Activated CD4-positive, alpha-beta memory T cell treated with anti-CD3 and anti-CD28 coated beads, Interleukin-2, amount 10 ng/mL, durations not matched to agents 7 days and 5 days (primary cell): ENCODE data around the gene TLNRD1. TPM values are rescaled to one million over a fixed set of nuclear protein-coding genes. Genes with fewer than 3 reads are reported as not detected.

Experiments used
- CTCF ChIA-PET: fragments of 350-600 bp; sonication (Branson Sonifier 250); formaldehyde crosslinking; loops from one replicate; lab custom pipeline; 2021; ENCODE audit warnings: antibody characterized with exemption, inconsistent platforms; lab: Charles Lee
- POLR2A ChIA-PET: fragments of 350-600 bp; sonication (Branson Sonifier 250); formaldehyde crosslinking; loops from one replicate; lab custom pipeline; 2021; ENCODE audit warnings: antibody characterized with exemption; lab: Charles Lee
- DNase-seq: peaks from one replicate; pipeline ENCODE4 v3.0.0-alpha.2; 2020
- H3K27ac Mint-ChIP-seq: one replicate; pipeline ENCODE4 v1.8.0; 2021; ENCODE audit warnings: mild to moderate bottlenecking, mixed read lengths
- H3K27me3 Mint-ChIP-seq: one replicate; pipeline ENCODE4 v1.8.0; 2021; ENCODE audit warnings: mixed read lengths
- H3K36me3 Mint-ChIP-seq: one replicate; pipeline ENCODE4 v1.8.0; 2021; ENCODE audit warnings: low read depth, mixed read lengths
- H3K4me1 Mint-ChIP-seq: one replicate; pipeline ENCODE4 v1.8.0; 2021; ENCODE audit warnings: mixed read lengths
- H3K4me3 Mint-ChIP-seq: one replicate; pipeline ENCODE4 v1.8.0; 2021; ENCODE audit warnings: mild to moderate bottlenecking, mixed read lengths
- H3K9me3 Mint-ChIP-seq: one replicate; pipeline ENCODE4 v1.8.0; 2021; ENCODE audit warnings: mixed read lengths
- total RNA-seq, 2 experiments: library from RNA; stranded (reverse); gene quantifications; one replicate each; pipeline ENCODE4 v1.2.3, GENCODE V29; 2021

Gene TLNRD1
- total RNA-seq, 2 experiments from 2014 or later: 47.1 to 48.8 TPM

GRCh38 chr15:81023483-81024264 is 23.0 kb downstream of the TLNRD1 start:
- H3K4me3 Mint-ChIP-seq: peak overlapping the region; percentile 37
- no peaks in the 10 kb centered on the region for H3K27me3 Mint-ChIP-seq
- H3K36me3 Mint-ChIP-seq: peaks cover 22% of the 10 kb centered on the region
- ChIA-PET CTCF (interaction anchor here (0.8 to 1.5 kb wide), 5 partner anchors 9 to 243 kb away, joined by 3 to 5 read pairs (median 4); no protein-coding TSS in a partner anchor), POLR2A (interaction anchor here (1.0 to 3.8 kb wide), 6 partner anchors 9 to 23 kb away, joined by 3 to 50 read pairs (median 8); partner anchors contain the start of gene TLNRD1)
- H3K4me1 Mint-ChIP-seq: peaks cover 51% of the 10 kb centered on the region
- DNase-seq: peak; percentile 51
- no peaks in the 10 kb centered on the region for H3K9me3 Mint-ChIP-seq
- peak overlapping the region; percentile 90 for H3K27ac Mint-ChIP-seq

GRCh38 chr15:81024265-81024872 is 23.6 kb downstream of the TLNRD1 start:
- H3K36me3 Mint-ChIP-seq: peaks cover 27% of the 10 kb centered on the region
- no peak overlapping the region for H3K4me3 Mint-ChIP-seq
- peaks cover 3% of the 10 kb centered on the region for H3K9me3 Mint-ChIP-seq
- no peak for DNase-seq
- CTCF ChIA-PET: interaction anchor here (1.1 to 1.5 kb wide), 3 partner anchors 8 to 242 kb away, joined by 3 to 5 read pairs (median 5); no protein-coding TSS in a partner anchor
- POLR2A ChIA-PET: interaction anchor here (1.0 to 3.8 kb wide), 6 partner anchors 8 to 24 kb away, joined by 3 to 50 read pairs (median 8); partner anchors contain the start of gene TLNRD1
- H3K4me1 Mint-ChIP-seq: peaks cover 52% of the 10 kb centered on the region
- no peaks in the 10 kb centered on the region for H3K27me3 Mint-ChIP-seq
- H3K27ac Mint-ChIP-seq: peak overlapping the region; percentile 90

- POLR2A ChIA-PET: interaction anchor here (3.8 kb wide), 1 partner anchor 25 kb away, joined by 50 read pairs; the partner anchor contains the start of gene TLNRD1
- peak overlapping the region; percentile 90 for H3K27ac Mint-ChIP-seq
- no peak overlapping the region for H3K4me3 Mint-ChIP-seq
These were observed 24.2 kb downstream of the TLNRD1 start for GRCh38 chr15:81024936-81025335.

GRCh38 chr15:81025721-81026370 is 25.1 kb downstream of the TLNRD1 start:
- Mint-ChIP-seq H3K27me3 (no peaks in the 10 kb centered on the region), H3K4me3 (no peak overlapping the region), H3K27ac (no peak overlapping the region), H3K36me3 (peaks cover 30% of the 10 kb centered on the region), H3K9me3 (peaks cover 13% of the 10 kb centered on the region), H3K4me1 (peaks cover 60% of the 10 kb centered on the region)
- CTCF ChIA-PET: interaction anchor here (1.7 kb wide), 1 partner anchor 240 kb away, joined by 5 read pairs; no protein-coding TSS in a partner anchor
- no peak for DNase-seq
- POLR2A ChIA-PET: interaction anchor here (1.2 to 3.8 kb wide), 2 partner anchors 8 to 26 kb away, joined by 3 to 50 read pairs; partner anchors contain the start of gene TLNRD1

More at GRCh38 chr15:81024936-81025335, 24.2 kb downstream of the TLNRD1 start:
- CTCF ChIA-PET: interaction anchor here (1.1 kb wide), 1 partner anchor 80 kb away, joined by 3 read pairs; no protein-coding TSS in a partner anchor
- H3K27me3 Mint-ChIP-seq: no peaks in the 10 kb centered on the region
- peaks cover 8% of the 10 kb centered on the region for H3K9me3 Mint-ChIP-seq
- DNase-seq: no peak
- peaks cover 31% of the 10 kb centered on the region for H3K36me3 Mint-ChIP-seq
- peaks cover 58% of the 10 kb centered on the region for H3K4me1 Mint-ChIP-seq

- no peak overlapping the region for H3K27ac Mint-ChIP-seq
- no peak overlapping the region for H3K4me3 Mint-ChIP-seq
- H3K27me3 Mint-ChIP-seq: no peaks in the 10 kb centered on the region
- no peak for DNase-seq
- H3K4me1 Mint-ChIP-seq: peaks cover 57% of the 10 kb centered on the region
- CTCF ChIA-PET: interaction anchor here (1.7 kb wide), 1 partner anchor 239 kb away, joined by 5 read pairs; no protein-coding TSS in a partner anchor
- POLR2A ChIA-PET: interaction anchor here (1.2 to 3.8 kb wide), 2 partner anchors 9 to 27 kb away, joined by 3 to 50 read pairs; partner anchors contain the start of gene TLNRD1
- peaks cover 16% of the 10 kb centered on the region for H3K9me3 Mint-ChIP-seq
- H3K36me3 Mint-ChIP-seq: peaks cover 31% of the 10 kb centered on the region
These were observed 26.3 kb downstream of the TLNRD1 start for GRCh38 chr15:81026836-81027599.

- no peak overlapping the region for H3K4me3 Mint-ChIP-seq
- H3K27ac Mint-ChIP-seq: no peak overlapping the region
- POLR2A ChIA-PET: interaction anchor here (1.0 to 1.5 kb wide), 2 partner anchors 9 to 31 kb away, joined by 3 to 7 read pairs; no protein-coding TSS in a partner anchor
- peaks cover 16% of the 10 kb centered on the region for H3K9me3 Mint-ChIP-seq
- H3K36me3 Mint-ChIP-seq: peaks cover 23% of the 10 kb centered on the region
- no peak for DNase-seq
- CTCF ChIA-PET: interaction anchor here (1.0 kb wide), 1 partner anchor 9 kb away, joined by 3 read pairs; no protein-coding TSS in a partner anchor
- peaks cover 53% of the 10 kb centered on the region for H3K4me1 Mint-ChIP-seq
- no peaks in the 10 kb centered on the region for H3K27me3 Mint-ChIP-seq
These were observed 28.9 kb downstream of the TLNRD1 start for GRCh38 chr15:81029414-81030300.

GRCh38 chr15:81030301-81030750 is 29.6 kb downstream of the TLNRD1 start:
- peaks cover 16% of the 10 kb centered on the region for H3K9me3 Mint-ChIP-seq
- no peak overlapping the region for H3K27ac Mint-ChIP-seq
- H3K4me3 Mint-ChIP-seq: no peak overlapping the region
- POLR2A ChIA-PET: interaction anchor here (1.0 to 1.5 kb wide), 3 partner anchors 9 to 32 kb away, joined by 3 to 7 read pairs (median 4); partner anchors contain the start of gene TLNRD1
- CTCF ChIA-PET: interaction anchor here (1.0 kb wide), 1 partner anchor 8 kb away, joined by 3 read pairs; no protein-coding TSS in a partner anchor
- DNase-seq: no peak
- H3K36me3 Mint-ChIP-seq: peaks cover 23% of the 10 kb centered on the region
- no peaks in the 10 kb centered on the region for H3K27me3 Mint-ChIP-seq
- H3K4me1 Mint-ChIP-seq: peaks cover 48% of the 10 kb centered on the region

GRCh38 chr15:81031203-81031602 is 30.5 kb downstream of the TLNRD1 start:
- POLR2A ChIA-PET: interaction anchor here (1.2 to 1.5 kb wide), 2 partner anchors 8 to 30 kb away, joined by 4 to 7 read pairs; partner anchors contain the start of gene TLNRD1
- CTCF ChIA-PET: no interaction called here
- Mint-ChIP-seq H3K27me3 (no peaks in the 10 kb centered on the region), H3K36me3 (peaks cover 23% of the 10 kb centered on the region), H3K27ac (no peak overlapping the region), H3K4me3 (no peak overlapping the region), H3K4me1 (peaks cover 39% of the 10 kb centered on the region), H3K9me3 (peaks cover 16% of the 10 kb centered on the region)
- DNase-seq: no peak

- Mint-ChIP-seq H3K9me3 (peaks cover 16% of the 10 kb centered on the region), H3K4me3 (no peak overlapping the region), H3K27me3 (no peaks in the 10 kb centered on the region), H3K4me1 (peaks cover 27% of the 10 kb centered on the region), H3K36me3 (peaks cover 20% of the 10 kb centered on the region), H3K27ac (no peak overlapping the region)
- ChIA-PET POLR2A (interaction anchor here (0.8 to 2.3 kb wide), 4 partner anchors 9 to 33 kb away, joined by 3 to 9 read pairs (median 4); no protein-coding TSS in a partner anchor), CTCF (interaction anchor here (1.3 kb wide), 1 partner anchor 9 kb away, joined by 5 read pairs; no protein-coding TSS in a partner anchor)
- DNase-seq: no peak
These were observed 31.6 kb downstream of the TLNRD1 start for GRCh38 chr15:81032355-81032754.

GRCh38 chr15:81032818-81033217 is 32.1 kb downstream of the TLNRD1 start:
- Mint-ChIP-seq H3K4me1 (peaks cover 28% of the 10 kb centered on the region), H3K36me3 (peaks cover 20% of the 10 kb centered on the region), H3K27ac (no peak overlapping the region), H3K27me3 (no peaks in the 10 kb centered on the region), H3K4me3 (no peak overlapping the region), H3K9me3 (peaks cover 16% of the 10 kb centered on the region)
- no peak for DNase-seq
- ChIA-PET CTCF (interaction anchor here (1.3 kb wide), 1 partner anchor 9 kb away, joined by 5 read pairs; no protein-coding TSS in a partner anchor), POLR2A (interaction anchor here (0.8 to 2.3 kb wide), 4 partner anchors 9 to 34 kb away, joined by 3 to 9 read pairs (median 4); no protein-coding TSS in a partner anchor)
